H9 (cell line): ENCODE results near the gene CLIP1. TPM values are rescaled to one million over a fixed set of nuclear protein-coding genes. Genes with fewer than 3 reads are reported as not detected.

Source experiments
- DNase-seq: peaks from one replicate; pipeline ENCODE4 v3.0.0-alpha.2; 2017
- H2AFZ ChIP-seq: one replicate; pipeline ENCODE4 v1.6.1; 2013; ENCODE audit warnings: mild to moderate bottlenecking, low read length, control low read depth, moderate library complexity
- H2AK5ac ChIP-seq: 2 replicates; pipeline ENCODE4 v1.6.1; 2013; ENCODE audit warnings: low read length, control low read depth, mixed read lengths; ENCODE audit not compliant: insufficient read length
- H2BK120ac ChIP-seq: one replicate; pipeline ENCODE4 v1.6.1; 2013; ENCODE audit warnings: low read depth, mild to moderate bottlenecking, low read length, control low read depth, inconsistent platforms; ENCODE audit not compliant: poor library complexity, severe bottlenecking
- H2BK12ac ChIP-seq: 2 replicates; pipeline ENCODE4 v1.6.1; 2013; ENCODE audit warnings: low read length, control low read depth, mixed read lengths, low read depth; ENCODE audit not compliant: insufficient read length
- H2BK15ac ChIP-seq: 2 replicates; pipeline ENCODE4 v1.6.1; 2013; ENCODE audit warnings: low read depth, low read length, control low read depth
- H2BK20ac ChIP-seq: one replicate; pipeline ENCODE4 v1.6.1; 2013; ENCODE audit warnings: low read depth, mild to moderate bottlenecking, low read length, control low read depth, inconsistent platforms; ENCODE audit not compliant: poor library complexity, severe bottlenecking
- H2BK5ac ChIP-seq: 2 replicates; pipeline ENCODE4 v1.6.1; 2013; ENCODE audit warnings: low read length, control low read depth, mixed read lengths; ENCODE audit not compliant: insufficient read length
- H3K14ac ChIP-seq: 2 replicates; pipeline ENCODE4 v1.6.1; 2013; ENCODE audit warnings: low read length, control low read depth; ENCODE audit not compliant: insufficient read depth
- H3K18ac ChIP-seq: 2 replicates; pipeline ENCODE4 v1.6.1; 2013; ENCODE audit warnings: low read depth, mild to moderate bottlenecking, mixed read lengths, low read length, control low read depth; ENCODE audit not compliant: insufficient read length
- H3K23ac ChIP-seq: 2 replicates; pipeline ENCODE4 v1.6.1; 2013; ENCODE audit warnings: low read length, control low read depth, mixed read lengths, low read depth; ENCODE audit not compliant: insufficient read length
- H3K23me2 ChIP-seq: 2 replicates; pipeline ENCODE4 v1.6.1; 2013; ENCODE audit warnings: low read depth, mild to moderate bottlenecking, mixed read lengths, low read length, control low read depth; ENCODE audit not compliant: insufficient read length, poor library complexity, severe bottlenecking
- H3K27ac ChIP-seq: 2 replicates; pipeline ENCODE4 v1.5.1; 2013; ENCODE audit warnings: low read length, control low read depth, mixed read lengths, low read depth; ENCODE audit not compliant: insufficient read length
- H3K27me3 ChIP-seq: 2 replicates; pipeline ENCODE4 v1.6.1; 2013; ENCODE audit warnings: low read length, control low read depth, inconsistent platforms; ENCODE audit not compliant: insufficient read depth
- H3K4ac ChIP-seq: 2 replicates; pipeline ENCODE4 v1.6.1; 2013; ENCODE audit warnings: low read depth, mild to moderate bottlenecking, control low read depth, inconsistent platforms, low read length, moderate library complexity
- H3K4me1 ChIP-seq: 2 replicates; pipeline ENCODE4 v1.6.1; 2013; ENCODE audit warnings: low read length, control low read depth, inconsistent platforms; ENCODE audit not compliant: insufficient read depth
- H3K4me2 ChIP-seq: 2 replicates; pipeline ENCODE4 v1.6.1; 2013; ENCODE audit warnings: low read length, control low read depth, mixed read lengths; ENCODE audit not compliant: insufficient read length, insufficient read depth
- H3K56ac ChIP-seq: 2 replicates; pipeline ENCODE4 v1.6.1; 2013; ENCODE audit warnings: low read depth, mild to moderate bottlenecking, mixed read lengths, low read length, control low read depth; ENCODE audit not compliant: insufficient read length
- H3K79me1 ChIP-seq: 2 replicates; pipeline ENCODE4 v1.6.1; 2013; ENCODE audit warnings: low read depth, mild to moderate bottlenecking, moderate library complexity, low read length, control low read depth, inconsistent platforms; ENCODE audit not compliant: insufficient read depth, poor library complexity, severe bottlenecking
- H3K79me2 ChIP-seq: 2 replicates; pipeline ENCODE4 v1.6.1; 2013; ENCODE audit warnings: low read length, control low read depth, inconsistent platforms; ENCODE audit not compliant: insufficient read depth
- H3K9ac ChIP-seq: 2 replicates; pipeline ENCODE4 v1.6.1; 2013; ENCODE audit warnings: low read length, control low read depth, mixed read lengths; ENCODE audit not compliant: insufficient read length; ENCODE audit errors: extremely low read depth
- H3K9me3 ChIP-seq: one replicate; pipeline ENCODE4 v1.6.1; 2013; ENCODE audit warnings: low read depth, low read length, inconsistent platforms; ENCODE audit not compliant: control insufficient read depth
- H3T11ph ChIP-seq: one replicate; pipeline ENCODE4 v1.6.1; 2013; ENCODE audit warnings: mild to moderate bottlenecking, low read length, control low read depth, inconsistent platforms
- H4K20me1 ChIP-seq: one replicate; pipeline ENCODE4 v1.6.1; 2013; ENCODE audit not compliant: control insufficient read depth, insufficient read length, insufficient read depth
- H4K5ac ChIP-seq: 2 replicates; pipeline ENCODE4 v1.6.1; 2013; ENCODE audit warnings: low read depth, mild to moderate bottlenecking, mixed read lengths, low read length, control low read depth; ENCODE audit not compliant: insufficient read length
- H4K8ac ChIP-seq: replicated peaks from 2 replicates; pipeline ENCODE4 v1.6.1; 2013; ENCODE audit warnings: low read length, control low read depth, mixed read lengths, low read depth; ENCODE audit not compliant: insufficient read length
- H4K91ac ChIP-seq: 2 replicates; pipeline ENCODE4 v1.6.1; 2013; ENCODE audit warnings: low read depth, mild to moderate bottlenecking, moderate library complexity, mixed read lengths, low read length, control low read depth; ENCODE audit not compliant: insufficient read length
- H3K27ac Mint-ChIP-seq, 3 experiments: 2 replicates in 2 of 3; 3 replicates in 1 of 3; pipeline ENCODE4 v1.8.0; 2020 to 2021; ENCODE audit warnings: mixed read lengths in 3 of 3, mild to moderate bottlenecking in 1 of 3, moderate library complexity in 1 of 3
- H3K27me3 Mint-ChIP-seq: 2 replicates; pipeline ENCODE4 v1.8.0; 2021; ENCODE audit warnings: low read depth, mild to moderate bottlenecking, moderate library complexity, mixed read lengths
- H3K36me3 Mint-ChIP-seq, 3 experiments: 2 replicates in 2 of 3; 3 replicates in 1 of 3; pipeline ENCODE4 v1.8.0; 2020 to 2021; ENCODE audit warnings: low read depth in 3 of 3, mixed read lengths in 3 of 3; ENCODE audit not compliant: insufficient read depth in 1 of 3
- H3K4me1 Mint-ChIP-seq, 2 experiments: 2 replicates each; pipeline ENCODE4 v1.8.0; 2020; ENCODE audit warnings: mixed read lengths in 2 of 2
- H3K4me3 Mint-ChIP-seq, 2 experiments: 2 replicates in 1 of 2; 3 replicates in 1 of 2; pipeline ENCODE4 v1.8.0; 2020 to 2021; ENCODE audit warnings: mild to moderate bottlenecking in 2 of 2, mixed read lengths in 2 of 2, moderate library complexity in 1 of 2
- H3K9me3 Mint-ChIP-seq, 2 experiments: 2 replicates in 1 of 2; 3 replicates in 1 of 2; pipeline ENCODE4 v1.8.0; 2020; ENCODE audit warnings: mild to moderate bottlenecking in 2 of 2, mixed read lengths in 2 of 2, moderate library complexity in 1 of 2
- CTCF ChIP-seq: fragments of 200-600 bp; sonication (generic); conservative IDR thresholded peaks from 3 replicates; pipeline ENCODE4 v1.8.0; 2021; ENCODE audit warnings: antibody characterized with exemption, mild to moderate bottlenecking
- WGBS: extraction: QIAGEN DNeasy Blood & Tissue Kit; methylation state at CpG from one replicate; pipeline ENCODE4 v1.1.7; 2013; ENCODE audit warnings: missing lambda C conversion rate, low lambda C conversion rate, mixed read lengths; ENCODE audit not compliant: insufficient read length; ENCODE audit errors: extremely low coverage; 5-methylcytosine and 5-hydroxymethylcytosine counted together
- total RNA-seq: library from RNA; stranded (reverse); gene quantifications from 2 replicates; pipeline ENCODE4 v1.2.1, GENCODE V29; 2021

Gene CLIP1
- total RNA-seq, 1 experiment from 2014 or later: 23.6 TPM

- no peak overlapping the region for H3T11ph ChIP-seq
- H2BK20ac ChIP-seq: no peak overlapping the region
- H3K27me3 Mint-ChIP-seq: no peaks in the 10 kb centered on the region; the same call in 1 of the 2 replicates
- no peak for DNase-seq
- no peak overlapping the region for H2AK5ac ChIP-seq
- H3K4me1 ChIP-seq: no peaks in the 10 kb centered on the region; the same call in 1 of the 2 replicates
- H3K79me2 ChIP-seq: peaks cover 7% of the 10 kb centered on the region; the same call in 1 of the 2 replicates
- TF ChIP-seq CTCF: no peak
- H2BK120ac ChIP-seq: no peak overlapping the region
- no peaks in the 10 kb centered on the region for H3K27me3 ChIP-seq
- H3K14ac ChIP-seq: no peak overlapping the region; the same call in 1 of the 2 replicates
- no peak overlapping the region for H4K91ac ChIP-seq
- 0 out of 7 replicates have a peak overlapping the region, but pooled peaks of 1 of the 3 experiments have one; percentile 44 for H3K27ac Mint-ChIP-seq
- no peak overlapping the region for H3K27ac ChIP-seq
- no CpG with 5 or more reads among the region's 55 CpGs for WGBS
- H3K4me2 ChIP-seq: peak overlapping the region; percentile 43
- H2BK12ac ChIP-seq: no peak overlapping the region
- H2AFZ ChIP-seq: no peak overlapping the region
- no peak overlapping the region for H4K8ac ChIP-seq
- H3K36me3 Mint-ChIP-seq: peaks cover 17 to 38% (median 26%) of the 10 kb centered on the region in 3 experiments
- peaks cover 20 to 26% of the 10 kb centered on the region in 2 experiments for H3K4me1 Mint-ChIP-seq
- H3K4ac ChIP-seq: no peak overlapping the region
- no peak overlapping the region for H3K18ac ChIP-seq
- no peak overlapping the region for H2BK5ac ChIP-seq
- no peak overlapping the region for H2BK15ac ChIP-seq
- H4K20me1 ChIP-seq: no peaks in the 10 kb centered on the region
- H3K23ac ChIP-seq: no peak overlapping the region
- H3K9me3 Mint-ChIP-seq: no peaks in the 10 kb centered on the region
- no peaks in the 10 kb centered on the region for H3K9me3 ChIP-seq
- H3K56ac ChIP-seq: no peak overlapping the region
- no peak overlapping the region for H3K9ac ChIP-seq
- peaks cover 10% of the 10 kb centered on the region for H3K23me2 ChIP-seq
- H3K79me1 ChIP-seq: peaks cover 12% of the 10 kb centered on the region
- no peak overlapping the region for H4K5ac ChIP-seq
- H3K4me3 Mint-ChIP-seq: peak overlapping the region; percentile 56 to 79
Measured at GRCh38 chr12:122226366-122227125, 195.9 kb downstream of the CLIP1 start.
